Esophagus squamous epithelium (tissue), 4 donors: ENCODE data around the gene TMEM200A.

Source experiments
- CTCF ChIP-seq, 6 experiments: fragments of 450-650 bp in 4 of 6; fragments of 200-600 bp in 2 of 6; sonication (generic) in 2 of 6; IDR thresholded peaks; one replicate each; pipeline ENCODE4 v1.5.1; 2016 to 2019; ENCODE audit warnings: antibody characterized with exemption in 6 of 6, mild to moderate bottlenecking in 4 of 6, moderate library complexity in 4 of 6
- POLR2A ChIP-seq, 4 donors: fragments of 450-650 bp; IDR thresholded peaks; one replicate each; pipeline ENCODE4 v1.6.1; 2017; ENCODE audit warnings: antibody characterized with exemption in 4 of 4, mild to moderate bottlenecking in 4 of 4, moderate library complexity in 3 of 4

GRCh38 chr6:130362128-130362527 is 3.7 kb upstream of the TMEM200A start:
- TF ChIP-seq POLR2A (IDR thresholded peaks at IDR 0.05) (no peak), CTCF (IDR thresholded peaks at IDR 0.05) (no peak)
